Trophoblast cell (in vitro differentiated cells and primary cell): ENCODE data around the gene UNC80.

Experiments used
- DNase-seq, 2 donors: peaks; one replicate each; pipeline ENCODE4 v3.0.0-alpha.2; 2016
- H2AFZ ChIP-seq: 2 replicates; pipeline ENCODE4 v1.6.1; 2013; ENCODE audit warnings: low read length, moderate library complexity, mild to moderate bottlenecking; ENCODE audit not compliant: insufficient read depth, poor library complexity
- H2AK5ac ChIP-seq: 2 replicates; pipeline ENCODE4 v1.6.1; 2013; ENCODE audit warnings: mild to moderate bottlenecking, low read length
- H2BK120ac ChIP-seq: 2 replicates; pipeline ENCODE4 v1.6.1; 2013; ENCODE audit warnings: low read length, mild to moderate bottlenecking, moderate library complexity; ENCODE audit not compliant: insufficient read depth, poor library complexity
- H2BK12ac ChIP-seq: 2 replicates; pipeline ENCODE4 v1.6.1; 2013; ENCODE audit warnings: mild to moderate bottlenecking, low read length, moderate library complexity
- H2BK5ac ChIP-seq: 2 replicates; pipeline ENCODE4 v1.6.1; 2013; ENCODE audit warnings: low read length, low read depth, moderate library complexity, mild to moderate bottlenecking; ENCODE audit not compliant: poor library complexity
- H3K14ac ChIP-seq: 2 replicates; pipeline ENCODE4 v1.6.1; 2013; ENCODE audit warnings: mild to moderate bottlenecking, low read length
- H3K18ac ChIP-seq: 2 replicates; pipeline ENCODE4 v1.6.1; 2013; ENCODE audit warnings: mild to moderate bottlenecking, low read length
- H3K23ac ChIP-seq: 2 replicates; pipeline ENCODE4 v1.6.1; 2013; ENCODE audit warnings: low read length
- H3K27ac ChIP-seq: 2 replicates; pipeline ENCODE4 v1.5.1; 2013; ENCODE audit warnings: low read depth, mild to moderate bottlenecking, inconsistent platforms, low read length, moderate library complexity
- H3K27me3 ChIP-seq: 2 replicates; pipeline ENCODE4 v1.6.1; 2013; ENCODE audit warnings: inconsistent platforms, mild to moderate bottlenecking, low read length, moderate library complexity; ENCODE audit not compliant: insufficient read depth
- H3K36me3 ChIP-seq, 2 experiments: 1 replicate in 1 of 2; 2 replicates in 1 of 2; pipeline ENCODE4 v1.6.1; 2013; ENCODE audit warnings: low read length in 2 of 2, mild to moderate bottlenecking in 2 of 2, moderate library complexity in 1 of 2; ENCODE audit not compliant: insufficient read depth in 2 of 2, control insufficient read depth in 1 of 2
- H3K4ac ChIP-seq: 2 replicates; pipeline ENCODE4 v1.6.1; 2013; ENCODE audit warnings: low read depth, mild to moderate bottlenecking, low read length, moderate library complexity
- H3K4me1 ChIP-seq, 2 experiments: 1 replicate in 1 of 2; 2 replicates in 1 of 2; pipeline ENCODE4 v1.6.1; 2013; ENCODE audit warnings: low read length in 2 of 2, mild to moderate bottlenecking in 2 of 2, moderate library complexity in 1 of 2; ENCODE audit not compliant: insufficient read depth in 2 of 2, control insufficient read depth in 1 of 2
- H3K4me2 ChIP-seq: 2 replicates; pipeline ENCODE4 v1.6.1; 2013; ENCODE audit warnings: inconsistent platforms, mild to moderate bottlenecking, low read length, moderate library complexity
- H3K4me3 ChIP-seq: 2 replicates; pipeline ENCODE4 v1.5.1; 2013; ENCODE audit warnings: mild to moderate bottlenecking, low read depth, low read length, inconsistent platforms
- H3K79me1 ChIP-seq: one replicate; pipeline ENCODE4 v1.6.1; 2013; ENCODE audit warnings: low read length
- H3K79me2 ChIP-seq: 2 replicates; pipeline ENCODE4 v1.6.1; 2013; ENCODE audit warnings: low read length, mild to moderate bottlenecking; ENCODE audit not compliant: control insufficient read depth, insufficient read depth, poor library complexity
- H3K9ac ChIP-seq: 2 replicates; pipeline ENCODE4 v1.6.1; 2013; ENCODE audit warnings: mild to moderate bottlenecking, low read length
- H3K9me3 ChIP-seq: 2 replicates; pipeline ENCODE4 v1.6.1; 2013; ENCODE audit warnings: low read depth, mild to moderate bottlenecking, control low read depth, inconsistent platforms, low read length; ENCODE audit not compliant: insufficient read depth
- H4K12ac ChIP-seq: 2 replicates; pipeline ENCODE4 v1.6.1; 2013; ENCODE audit warnings: low read depth, mild to moderate bottlenecking, low read length, moderate library complexity
- H4K8ac ChIP-seq: 2 replicates; pipeline ENCODE4 v1.6.1; 2013; ENCODE audit warnings: low read depth, mild to moderate bottlenecking, low read length, moderate library complexity
- H4K91ac ChIP-seq: one replicate; pipeline ENCODE4 v1.6.1; 2013; ENCODE audit warnings: low read depth, mild to moderate bottlenecking, low read length, moderate library complexity
- WGBS: extraction: QIAGEN DNeasy Blood & Tissue Kit; methylation state at CpG from one replicate; pipeline ENCODE4 v1.1.7; 2013; ENCODE audit warnings: missing lambda C conversion rate; ENCODE audit not compliant: insufficient read length, insufficient coverage; ENCODE audit errors: extremely low coverage; 5-methylcytosine and 5-hydroxymethylcytosine counted together

The UNC80 gene

DNA sequence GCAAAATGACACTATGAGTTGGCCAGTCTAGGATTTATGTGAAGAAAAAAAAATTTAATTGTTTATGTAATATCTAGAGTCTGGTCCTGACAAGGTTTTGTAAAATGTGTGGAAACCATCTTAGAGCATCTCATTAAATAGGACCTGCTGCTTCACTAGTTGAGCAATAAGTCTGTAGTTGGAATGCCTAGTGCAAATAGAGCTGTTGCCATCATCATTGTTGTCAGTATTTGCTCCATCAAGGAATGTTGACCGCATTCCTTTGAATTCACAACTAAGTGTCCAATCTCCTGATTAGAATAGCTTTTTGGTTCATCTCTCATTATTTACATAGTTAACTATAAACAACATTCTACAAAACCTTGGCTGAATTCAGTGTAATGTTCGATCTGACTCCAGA is 198.6 kb downstream of the UNC80 start:
- Histone ChIP-seq H2AFZ (no peak overlapping the region), H4K91ac (no peak overlapping the region), H3K4ac (no peak overlapping the region), H3K9ac (no peak overlapping the region), H3K27me3 (no peaks in the 10 kb centered on the region), H3K4me1 (peaks cover 0 to 2% of the 10 kb centered on the region in 2 experiments), H2BK5ac (no peak overlapping the region), H3K9me3 (no peaks in the 10 kb centered on the region), H4K12ac (no peak overlapping the region), H3K27ac (no peak overlapping the region), H3K79me1 (no peaks in the 10 kb centered on the region), H2BK12ac (no peak overlapping the region), H2BK120ac (no peak overlapping the region), H3K4me3 (no peak overlapping the region), H3K36me3 (no peaks in the 10 kb centered on the region), H3K18ac (no peak overlapping the region), H3K23ac (no peak overlapping the region), H3K14ac (no peak overlapping the region), H3K79me2 (no peaks in the 10 kb centered on the region), H4K8ac (no peak overlapping the region), H3K4me2 (no peak overlapping the region), H2AK5ac (no peak overlapping the region)
- peak in 1 of 2 donors; percentile 65 for DNase-seq
- no CpG with 5 or more reads among the region's 2 CpGs for WGBS

DNA sequence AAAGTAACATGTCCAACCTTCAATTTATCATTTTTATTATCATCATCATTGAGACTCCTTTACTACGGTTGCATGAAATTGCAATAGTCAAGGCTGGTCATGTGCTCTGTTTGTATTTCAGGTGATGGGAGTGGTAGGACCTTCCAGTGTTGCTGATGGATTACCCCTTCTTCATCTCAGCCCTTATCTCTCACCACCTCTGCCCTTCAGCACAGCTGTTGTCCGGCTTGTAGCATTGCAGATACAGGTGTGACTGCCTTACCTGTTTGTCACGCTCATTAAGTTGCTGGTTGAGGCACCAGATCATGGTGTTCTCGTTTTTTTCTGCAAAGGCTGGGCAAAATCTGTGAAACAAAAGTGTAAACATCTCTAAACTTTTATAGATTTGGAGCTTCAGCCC is 199.1 kb downstream of the UNC80 start:
- Histone ChIP-seq H3K4me1 (peaks cover 0 to 2% of the 10 kb centered on the region in 2 experiments), H3K9ac (no peak overlapping the region), H3K27me3 (no peaks in the 10 kb centered on the region), H3K14ac (no peak overlapping the region), H3K9me3 (no peaks in the 10 kb centered on the region), H3K36me3 (no peaks in the 10 kb centered on the region), H3K18ac (no peak overlapping the region), H4K8ac (no peak overlapping the region), H3K79me2 (no peaks in the 10 kb centered on the region), H3K4ac (no peak overlapping the region), H3K27ac (no peak overlapping the region), H2BK120ac (no peak overlapping the region), H3K23ac (no peak overlapping the region), H2AFZ (no peak overlapping the region), H2BK5ac (no peak overlapping the region), H2AK5ac (no peak overlapping the region), H3K79me1 (no peaks in the 10 kb centered on the region), H3K4me2 (no peak overlapping the region), H4K91ac (no peak overlapping the region), H2BK12ac (no peak overlapping the region), H3K4me3 (no peak overlapping the region), H4K12ac (no peak overlapping the region)
- no CpG with 5 or more reads among the region's 4 CpGs for WGBS
- DNase-seq: peak; percentile 38 to 56

DNA sequence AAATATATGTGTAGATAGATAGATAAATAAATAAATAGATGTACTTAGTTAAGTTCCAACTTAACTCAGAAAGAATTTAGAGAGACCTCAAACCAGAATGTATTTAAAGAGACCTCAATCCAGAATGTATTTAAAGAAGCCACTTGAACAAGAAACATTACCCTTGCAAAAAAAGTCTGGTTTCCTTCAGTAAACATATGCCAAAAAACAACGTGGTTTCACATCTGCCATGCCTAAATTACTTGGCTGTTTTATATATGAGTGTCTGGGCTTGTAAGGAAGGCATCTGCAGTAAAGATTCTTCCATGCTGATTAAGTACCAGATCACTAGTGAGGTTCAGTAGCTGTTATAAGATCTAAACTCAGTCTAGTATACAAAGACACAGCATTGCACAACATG is 201.7 kb downstream of the UNC80 start:
- Histone ChIP-seq H3K36me3 (no peaks in the 10 kb centered on the region), H2BK5ac (no peak overlapping the region), H3K4me3 (no peak overlapping the region), H2BK12ac (no peak overlapping the region), H4K8ac (no peak overlapping the region), H3K4me1 (peaks cover 0 to 2% of the 10 kb centered on the region in 2 experiments), H2AK5ac (no peak overlapping the region), H3K79me2 (no peaks in the 10 kb centered on the region), H3K4ac (no peak overlapping the region), H3K27ac (no peak overlapping the region), H3K14ac (no peak overlapping the region), H2BK120ac (no peak overlapping the region), H3K27me3 (no peaks in the 10 kb centered on the region), H3K9me3 (no peaks in the 10 kb centered on the region), H3K9ac (no peak overlapping the region), H3K79me1 (no peaks in the 10 kb centered on the region), H3K4me2 (no peak overlapping the region), H3K23ac (no peak overlapping the region), H2AFZ (no peak overlapping the region), H4K91ac (no peak overlapping the region), H3K18ac (no peak overlapping the region), H4K12ac (no peak overlapping the region)
- WGBS: no CpG with 5 or more reads among the region's 1 CpG
- DNase-seq: no peak

GRCh38 chr2:209974576-209974975 is 202.9 kb downstream of the UNC80 start:
- H2AK5ac ChIP-seq: no peak overlapping the region
- no peak overlapping the region for H2BK120ac ChIP-seq
- H2BK12ac ChIP-seq: no peak overlapping the region
- no peak overlapping the region for H4K12ac ChIP-seq
- H3K27ac ChIP-seq: no peak overlapping the region
- WGBS: no CpG with 5 or more reads among the region's 1 CpG
- no peak overlapping the region for H3K18ac ChIP-seq
- H4K8ac ChIP-seq: no peak overlapping the region
- H3K4me1 ChIP-seq: peaks cover 0 to 2% of the 10 kb centered on the region in 2 experiments
- DNase-seq: no peak
- no peaks in the 10 kb centered on the region for H3K36me3 ChIP-seq
- no peak overlapping the region for H2BK5ac ChIP-seq
- H2AFZ ChIP-seq: no peak overlapping the region
- no peaks in the 10 kb centered on the region for H3K27me3 ChIP-seq
- no peak overlapping the region for H3K4me3 ChIP-seq
- no peaks in the 10 kb centered on the region for H3K79me2 ChIP-seq
- no peak overlapping the region for H3K9ac ChIP-seq
- no peaks in the 10 kb centered on the region for H3K9me3 ChIP-seq
- no peak overlapping the region for H4K91ac ChIP-seq
- no peak overlapping the region for H3K23ac ChIP-seq
- H3K4me2 ChIP-seq: no peak overlapping the region
- no peak overlapping the region for H3K4ac ChIP-seq
- H3K14ac ChIP-seq: no peak overlapping the region
- H3K79me1 ChIP-seq: no peaks in the 10 kb centered on the region
